ENCODE measurements around the gene NR5A2. TPM values are rescaled to one million over a fixed set of nuclear protein-coding genes. Genes with fewer than 3 reads are reported as not detected.

Gene NR5A2
- total RNA-seq, 2 donors from 2014 or later = 98.3 to 202 TPM

DNA sequence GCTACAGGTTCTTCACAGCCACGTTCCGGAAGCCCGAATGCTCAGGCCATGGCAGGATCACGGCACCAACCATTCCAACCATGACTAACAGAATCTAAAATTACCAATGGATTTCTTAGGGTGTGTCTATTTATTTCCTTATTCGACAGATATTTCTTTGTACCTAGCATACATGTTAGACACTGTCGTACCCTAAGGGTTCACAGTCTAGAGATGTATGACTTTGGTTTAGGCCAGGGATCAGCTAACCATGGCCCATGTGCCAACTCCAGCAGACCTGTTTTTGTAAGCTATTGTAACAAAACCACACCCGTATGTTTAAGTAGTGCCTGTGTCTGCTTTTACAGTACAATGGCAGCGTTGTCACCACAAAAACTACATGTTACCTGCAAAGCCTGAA is 167.0 kb downstream of the NR5A2 start:
- 85 to 91% methylated on average over 8 of the region's 8 CpGs for WGBS, 2 donors
- Histone ChIP-seq H3K4me3 (no peak overlapping the region), H3K4me1 (no peaks in the 10 kb centered on the region), H3K27me3 (no peaks in the 10 kb centered on the region), H3K36me3 (replicated peaks in 1 of 2; ENCODE audit: insufficient read depth in 1 of 2, low read depth in 2 of 2) (no peaks in the 10 kb centered on the region), H3K27ac (no peak overlapping the region), H3K9me3 (no peaks in the 10 kb centered on the region)
- ATAC-seq (no peak), DNase-seq (no peak)
- intact Hi-C loops (cut with DNase I) = no loop called here
- TF ChIP-seq, protein P1, sequence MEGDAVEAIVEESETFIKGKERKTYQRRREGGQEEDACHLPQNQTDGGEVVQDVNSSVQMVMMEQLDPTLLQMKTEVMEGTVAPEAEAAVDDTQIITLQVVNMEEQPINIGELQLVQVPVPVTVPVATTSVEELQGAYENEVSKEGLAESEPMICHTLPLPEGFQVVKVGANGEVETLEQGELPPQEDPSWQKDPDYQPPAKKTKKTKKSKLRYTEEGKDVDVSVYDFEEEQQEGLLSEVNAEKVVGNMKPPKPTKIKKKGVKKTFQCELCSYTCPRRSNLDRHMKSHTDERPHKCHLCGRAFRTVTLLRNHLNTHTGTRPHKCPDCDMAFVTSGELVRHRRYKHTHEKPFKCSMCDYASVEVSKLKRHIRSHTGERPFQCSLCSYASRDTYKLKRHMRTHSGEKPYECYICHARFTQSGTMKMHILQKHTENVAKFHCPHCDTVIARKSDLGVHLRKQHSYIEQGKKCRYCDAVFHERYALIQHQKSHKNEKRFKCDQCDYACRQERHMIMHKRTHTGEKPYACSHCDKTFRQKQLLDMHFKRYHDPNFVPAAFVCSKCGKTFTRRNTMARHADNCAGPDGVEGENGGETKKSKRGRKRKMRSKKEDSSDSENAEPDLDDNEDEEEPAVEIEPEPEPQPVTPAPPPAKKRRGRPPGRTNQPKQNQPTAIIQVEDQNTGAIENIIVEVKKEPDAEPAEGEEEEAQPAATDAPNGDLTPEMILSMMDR (IDR thresholded peaks at IDR 0.05) = no peak
- no peak for TF ChIP-seq POLR2A (IDR thresholded peaks at IDR 0.05)

DNA sequence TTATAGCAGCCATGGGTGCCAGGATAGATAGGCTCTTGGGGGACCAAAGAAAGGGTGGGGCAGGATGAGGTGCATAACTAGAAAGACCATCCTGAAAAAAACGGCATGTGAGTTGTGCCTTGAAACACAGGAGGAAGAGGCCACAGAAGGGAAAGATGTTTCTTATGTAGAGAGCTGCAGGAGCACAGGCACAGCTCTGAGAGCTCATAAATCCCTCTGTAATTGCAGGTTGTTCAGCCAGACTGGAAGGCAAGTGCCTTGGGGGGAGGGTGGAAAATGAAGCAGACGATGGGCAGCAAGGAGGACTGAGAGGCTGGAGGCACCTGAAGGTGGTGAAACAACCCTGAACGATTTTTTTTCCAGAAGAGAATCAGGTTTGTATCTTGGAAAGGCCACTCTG is 170.7 kb downstream of the NR5A2 start:
- Histone ChIP-seq H3K9me3 (no peaks in the 10 kb centered on the region), H3K27me3 (no peaks in the 10 kb centered on the region), H3K4me3 (no peak overlapping the region), H3K36me3 (replicated peaks in 1 of 2; ENCODE audit: insufficient read depth in 1 of 2, low read depth in 2 of 2) (no peaks in the 10 kb centered on the region), H3K4me1 (no peaks in the 10 kb centered on the region), H3K27ac (no peak overlapping the region)
- WGBS, 2 donors = 43 to 50% methylated on average over 3 of the region's 3 CpGs
- no peak for TF ChIP-seq POLR2A (IDR thresholded peaks at IDR 0.05)
- TF ChIP-seq, protein P1 (IDR thresholded peaks at IDR 0.05) = no peak
- intact Hi-C loops (cut with DNase I) = no loop called here
- ATAC-seq (no peak), DNase-seq (no peak)

DNA sequence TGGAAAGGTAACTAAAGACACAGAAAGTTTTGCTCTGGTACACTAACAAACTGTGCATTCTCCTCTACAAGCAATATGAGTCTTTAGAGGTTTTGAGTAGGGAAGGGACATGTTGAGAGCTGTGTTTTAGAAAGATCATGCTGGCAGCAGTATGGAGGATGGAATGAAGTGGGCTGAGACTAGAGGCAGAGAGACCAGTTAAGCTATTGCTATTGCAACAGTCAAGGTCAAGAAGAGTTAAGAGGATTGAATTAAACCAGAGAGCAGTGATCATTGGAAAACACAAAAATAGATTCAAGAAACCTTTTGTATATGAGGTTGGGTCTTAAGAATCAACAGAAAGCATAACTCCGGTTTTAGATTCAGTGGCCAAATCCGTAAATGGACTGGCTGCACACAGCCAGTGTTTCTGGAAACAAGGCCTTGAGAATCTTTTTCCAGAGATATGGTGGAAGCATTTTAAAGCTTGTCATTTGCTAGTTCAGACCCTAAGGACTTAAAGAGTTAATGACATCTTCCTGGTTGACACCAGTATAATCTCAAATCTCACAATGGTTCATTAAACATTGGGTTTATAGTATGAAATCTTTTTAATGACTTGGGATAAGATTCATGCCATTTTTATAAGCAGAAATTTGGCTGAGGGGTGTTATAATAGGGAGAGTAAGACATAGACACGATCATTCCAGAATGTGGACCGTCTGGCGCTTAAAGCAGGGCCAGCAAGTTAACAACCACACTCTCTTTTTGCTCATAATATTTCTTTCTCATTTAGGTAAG is 177.9 kb downstream of the NR5A2 start:
- no peaks in the 10 kb centered on the region for H3K36me3 ChIP-seq (replicated peaks in 1 of 2; ENCODE audit: insufficient read depth in 1 of 2, low read depth in 2 of 2)
- H3K27me3 ChIP-seq = no peaks in the 10 kb centered on the region
- no peak overlapping the region for H3K27ac ChIP-seq
- no peaks in the 10 kb centered on the region for H3K4me1 ChIP-seq
- no peaks in the 10 kb centered on the region for H3K9me3 ChIP-seq
- ATAC-seq (no peak), DNase-seq (no peak)
- TF ChIP-seq POLR2A (IDR thresholded peaks at IDR 0.05) = no peak
- TF ChIP-seq, protein P1 (IDR thresholded peaks at IDR 0.05) = no peak
- H3K4me3 ChIP-seq = no peak overlapping the region
- WGBS, 2 donors = 60 to 74% methylated on average over 5 of the region's 5 CpGs
- intact Hi-C loops (cut with DNase I) = no loop called here

DNA sequence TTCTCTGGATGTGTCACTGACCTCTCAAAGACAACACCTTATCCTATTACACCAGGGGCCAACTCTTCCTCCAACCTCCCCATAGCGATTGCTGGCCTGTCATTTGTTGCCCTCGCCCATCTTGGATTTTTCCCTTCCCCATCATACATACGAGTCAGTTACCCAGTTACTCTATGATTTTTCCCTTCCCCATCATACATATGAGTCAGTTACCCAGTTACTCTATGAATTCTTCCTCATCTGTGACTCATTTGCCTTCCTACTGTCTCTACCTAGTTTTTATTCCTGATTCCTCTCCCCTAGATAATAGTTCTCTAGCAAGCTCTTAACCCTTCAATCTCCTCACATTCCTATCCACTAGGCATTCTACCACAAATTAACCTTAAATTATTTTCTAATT is 178.8 kb downstream of the NR5A2 start:
- no peaks in the 10 kb centered on the region for H3K27me3 ChIP-seq
- H3K27ac ChIP-seq = no peak overlapping the region
- no peaks in the 10 kb centered on the region for H3K4me1 ChIP-seq
- intact Hi-C loops (cut with DNase I) = no loop called here
- 87 to 96% methylated on average over 3 of the region's 3 CpGs for WGBS, 2 donors
- no peaks in the 10 kb centered on the region for H3K9me3 ChIP-seq
- H3K36me3 ChIP-seq (replicated peaks in 1 of 2; ENCODE audit: insufficient read depth in 1 of 2, low read depth in 2 of 2) = no peaks in the 10 kb centered on the region
- no peak for TF ChIP-seq POLR2A (IDR thresholded peaks at IDR 0.05)
- TF ChIP-seq, protein P1 (IDR thresholded peaks at IDR 0.05) = no peak
- DNase-seq (no peak), ATAC-seq (no peak)
- no peak overlapping the region for H3K4me3 ChIP-seq

DNA sequence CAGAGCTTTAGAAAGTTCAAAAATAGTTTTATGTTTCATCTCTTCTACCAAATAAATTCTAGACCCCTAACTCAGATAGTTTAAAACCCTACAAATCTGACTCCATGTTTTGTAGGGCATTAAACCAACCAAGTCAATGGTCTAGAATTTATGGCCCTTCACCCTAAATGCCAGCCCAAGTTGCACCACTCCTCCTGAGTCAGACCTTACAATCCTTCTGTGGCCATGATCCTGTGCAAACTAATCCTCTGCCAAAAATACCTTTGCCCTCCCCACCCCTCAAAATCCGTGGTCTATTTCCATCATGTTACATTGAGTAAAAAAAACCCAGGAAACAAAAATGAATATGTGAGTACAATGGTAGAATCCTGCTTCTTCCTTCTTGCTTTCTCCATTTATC is 179.3 kb downstream of the NR5A2 start:
- WGBS, 2 donors = 70 to 78% methylated on average over 1 of the region's 1 CpG
- Histone ChIP-seq H3K27me3 (no peaks in the 10 kb centered on the region), H3K4me1 (no peaks in the 10 kb centered on the region), H3K27ac (no peak overlapping the region), H3K9me3 (no peaks in the 10 kb centered on the region), H3K36me3 (replicated peaks in 1 of 2; ENCODE audit: insufficient read depth in 1 of 2, low read depth in 2 of 2) (no peaks in the 10 kb centered on the region), H3K4me3 (no peak overlapping the region)
- DNase-seq (no peak), ATAC-seq (no peak)
- TF ChIP-seq, protein P1 (IDR thresholded peaks at IDR 0.05) = no peak
- TF ChIP-seq POLR2A (IDR thresholded peaks at IDR 0.05) = no peak
- intact Hi-C loops (cut with DNase I) = no loop called here

Measured in body of pancreas (tissue), 4 donors.